GF-D8 (cell line): ENCODE measurements around the gene FMO2.

ENCODE experiments used
- DNase-seq: peaks from one replicate; lab custom pipeline; 2025; lab: John Stamatoyannopoulos, UW

FMO2 gene

DNA sequence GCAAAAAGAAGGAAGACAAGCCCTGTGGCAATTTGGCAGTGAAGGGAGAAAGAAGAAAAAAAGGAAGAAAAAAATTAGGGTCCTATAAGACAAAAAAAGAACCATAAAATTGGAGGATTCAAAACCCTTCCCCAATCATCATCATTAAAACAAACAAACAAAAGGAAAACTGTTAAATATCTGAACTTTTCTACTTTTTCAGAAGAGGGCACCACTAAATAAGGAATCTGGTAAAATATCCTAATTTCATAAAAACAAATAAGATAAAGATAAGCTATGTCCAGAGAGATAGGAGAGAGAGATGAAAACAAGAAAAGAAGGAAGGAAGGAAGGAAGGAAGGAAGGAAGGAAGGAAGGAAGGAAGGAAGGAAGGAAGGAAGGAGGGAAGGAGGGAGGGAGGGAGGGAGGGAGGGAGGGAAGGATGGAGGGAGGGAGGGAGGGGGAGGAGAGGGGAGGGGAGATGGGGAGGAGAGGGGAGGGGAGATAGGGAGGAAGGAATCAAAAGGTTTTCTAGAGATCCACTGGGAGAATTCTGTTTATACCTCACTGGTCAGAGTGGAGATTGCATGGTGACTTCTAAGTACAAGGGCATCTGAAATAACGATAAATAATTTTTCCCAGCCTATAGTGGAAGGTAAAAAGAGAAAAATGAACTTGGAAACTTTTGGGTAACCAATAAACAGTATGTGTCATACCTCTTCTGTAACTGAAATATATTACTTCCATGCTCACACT, 10.4 kb upstream of the FMO2 start:
- DNase-seq: no peak

DNA sequence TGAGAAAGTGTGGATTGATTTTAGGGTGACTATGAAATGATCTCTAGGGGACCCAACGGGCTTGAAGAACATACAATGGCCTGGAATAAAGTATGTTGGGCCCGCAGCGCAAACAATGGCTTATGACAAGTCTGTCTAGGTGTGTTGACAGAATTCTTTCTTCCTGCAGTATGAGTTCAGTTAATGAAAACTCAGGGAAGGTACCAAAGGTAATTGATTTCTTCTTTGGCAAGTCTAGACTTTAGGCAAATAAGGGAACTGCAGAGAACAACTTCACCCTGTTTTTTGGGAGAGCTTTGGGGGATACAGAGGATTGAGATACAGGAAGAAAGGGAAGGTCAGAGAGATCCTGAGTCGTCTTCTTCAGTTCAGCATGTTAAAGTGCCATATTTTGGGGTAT, 7.8 kb upstream of the FMO2 start:
- no peak for DNase-seq

DNA sequence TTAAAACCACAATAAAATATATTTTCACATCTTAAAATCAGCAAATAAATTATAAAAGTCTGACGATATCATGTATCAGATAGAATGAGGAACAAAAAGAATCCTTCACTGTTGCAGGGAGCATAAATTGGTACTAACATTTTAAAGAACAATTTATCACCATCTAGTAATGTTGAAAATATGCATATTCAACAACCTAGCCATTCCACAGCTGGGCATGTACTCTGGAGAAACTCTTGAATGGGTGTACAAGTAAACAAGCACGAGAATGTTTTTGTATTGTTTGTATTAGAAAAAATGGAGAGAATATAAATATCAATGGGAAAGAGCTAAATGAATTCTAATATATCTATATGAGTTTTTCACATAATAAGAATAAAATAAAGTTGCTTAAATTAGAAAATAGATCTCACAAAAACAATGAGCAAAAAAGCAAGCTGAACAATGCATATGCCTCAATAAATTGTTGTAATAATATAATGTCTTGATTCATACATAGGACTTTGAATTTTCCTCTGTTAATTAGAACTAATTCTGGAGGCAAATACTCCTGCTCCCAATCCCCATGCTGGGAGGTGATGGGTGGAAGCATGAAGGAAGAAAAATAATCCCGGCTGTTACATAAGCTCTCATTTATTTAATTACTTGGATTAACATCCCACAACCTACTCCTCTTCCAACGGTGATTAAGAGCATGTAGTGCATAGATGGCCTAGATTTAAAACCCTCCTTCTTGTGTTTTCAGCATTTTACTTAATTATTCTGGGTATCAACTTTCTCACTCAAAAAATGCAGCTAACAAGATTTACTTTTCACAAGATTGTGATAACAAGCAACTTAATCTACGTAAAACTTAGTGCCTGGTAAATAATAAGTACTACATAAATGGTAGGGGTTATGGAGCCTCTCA, 5.5 kb upstream of the FMO2 start:
- no peak for DNase-seq

DNA sequence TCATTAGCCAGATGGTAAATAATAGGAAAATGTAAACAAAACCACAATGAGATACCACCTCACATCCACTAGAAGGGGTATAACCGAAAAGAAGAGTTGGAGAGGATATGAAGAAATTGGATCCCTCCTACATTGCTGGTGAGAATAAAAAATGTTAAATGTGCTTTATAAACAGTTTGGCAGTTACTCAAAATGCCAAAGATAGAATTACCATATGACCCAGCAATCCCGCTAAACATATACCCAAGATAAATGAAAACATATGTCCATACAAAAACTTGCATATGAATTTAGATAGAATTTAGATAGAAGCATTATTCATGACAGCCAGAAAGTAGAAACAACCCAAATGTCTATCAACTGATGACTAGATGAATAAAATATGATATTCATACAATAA, 4.4 kb upstream of the FMO2 start:
- DNase-seq: no peak

DNA sequence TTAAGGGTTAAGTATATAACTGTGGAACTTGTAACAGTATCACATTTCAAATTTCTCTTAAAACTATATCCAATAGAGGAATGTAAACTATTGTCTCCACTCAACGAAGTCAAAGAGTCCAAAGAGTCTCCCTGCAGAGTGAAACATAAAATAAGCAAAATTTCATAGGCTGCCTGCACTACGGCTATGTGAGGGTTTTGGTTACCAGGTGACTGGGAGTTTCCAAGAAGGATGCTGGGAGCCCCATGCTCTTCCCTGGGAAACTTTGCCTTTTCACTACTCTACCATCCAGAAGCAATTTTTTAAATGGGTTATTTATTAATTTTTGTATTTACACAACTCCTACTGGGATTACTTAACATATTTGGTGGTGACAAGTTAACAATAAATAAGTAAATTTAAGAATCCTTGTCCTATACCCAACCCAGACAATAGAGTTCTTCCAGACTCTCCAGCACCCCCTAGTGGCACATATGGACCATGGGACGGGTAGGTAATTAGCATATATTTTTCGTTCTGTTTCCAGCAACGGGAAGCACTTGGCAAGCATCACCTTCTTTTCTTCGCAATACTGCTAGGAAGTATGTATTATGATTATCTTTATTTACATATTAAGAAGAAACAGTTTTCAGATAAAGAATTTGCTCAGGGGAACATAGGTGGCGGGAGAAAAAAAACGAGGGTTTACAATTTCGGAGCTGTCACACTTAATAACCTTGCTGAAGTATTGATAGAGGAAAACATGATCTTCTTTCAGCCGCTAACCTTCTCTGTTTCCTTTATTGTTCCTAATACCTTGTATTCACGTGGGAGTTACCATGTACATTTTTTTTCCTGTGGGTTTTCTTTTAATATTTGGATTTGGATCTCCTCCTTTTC, 3.5 kb downstream of the FMO2 start:
- no peak for DNase-seq

DNA sequence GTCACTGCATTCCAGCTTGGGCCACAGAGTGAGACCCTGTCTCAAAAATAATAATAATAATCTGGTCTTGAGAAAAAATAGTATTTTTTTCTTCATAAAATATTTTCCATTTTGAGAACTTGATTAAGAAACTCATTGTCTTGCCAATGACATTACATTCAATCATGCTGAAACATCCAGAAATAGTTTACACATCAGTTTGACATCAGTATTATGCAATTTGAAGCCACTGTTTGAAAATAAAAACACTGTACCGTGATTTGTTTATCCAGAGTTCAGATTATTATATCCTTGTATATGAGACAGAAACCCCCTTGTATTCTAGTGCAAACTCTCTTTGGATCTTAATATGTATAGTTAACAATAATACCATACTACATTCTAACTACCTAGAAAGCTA, 6.9 kb downstream of the FMO2 start:
- no peak for DNase-seq

DNA sequence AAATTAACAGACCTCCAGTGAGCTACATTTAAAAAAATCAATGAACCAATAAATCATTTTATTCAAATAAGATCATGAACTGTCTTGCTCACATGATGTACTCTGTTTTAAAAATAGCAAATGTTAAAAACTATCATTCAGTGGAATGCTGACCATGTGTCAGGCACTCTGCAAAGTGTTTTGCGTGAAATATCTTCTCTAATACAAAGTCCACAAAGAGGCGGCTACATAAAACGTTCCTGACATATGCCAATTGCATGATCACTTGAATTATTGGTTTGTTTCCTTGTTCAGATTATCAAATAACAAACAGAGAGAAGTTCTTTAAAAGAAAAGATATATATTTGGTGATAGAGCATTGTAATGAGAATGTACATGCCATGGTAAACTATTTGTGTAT, 10.7 kb downstream of the FMO2 start:
- DNase-seq: no peak

DNA sequence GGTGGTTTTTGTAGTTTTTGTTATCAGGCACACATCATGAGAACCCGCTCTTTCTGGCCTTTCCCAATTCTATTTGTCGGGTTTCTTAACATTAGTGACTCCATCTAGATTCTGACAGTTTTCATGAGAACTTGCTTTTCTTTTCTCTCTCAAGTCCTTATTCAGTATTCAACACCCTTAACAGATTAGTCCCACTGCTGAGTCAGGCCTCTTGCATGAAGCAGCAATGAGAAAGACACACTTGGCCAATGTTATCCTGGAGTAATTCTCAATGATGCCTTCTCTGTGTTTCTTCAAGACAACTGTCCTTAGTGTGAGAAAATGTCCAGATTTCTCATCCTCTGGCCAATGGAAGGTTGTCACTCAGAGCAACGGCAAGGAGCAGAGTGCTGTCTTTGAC, 11.3 kb downstream of the FMO2 start:
- no peak for DNase-seq

DNA sequence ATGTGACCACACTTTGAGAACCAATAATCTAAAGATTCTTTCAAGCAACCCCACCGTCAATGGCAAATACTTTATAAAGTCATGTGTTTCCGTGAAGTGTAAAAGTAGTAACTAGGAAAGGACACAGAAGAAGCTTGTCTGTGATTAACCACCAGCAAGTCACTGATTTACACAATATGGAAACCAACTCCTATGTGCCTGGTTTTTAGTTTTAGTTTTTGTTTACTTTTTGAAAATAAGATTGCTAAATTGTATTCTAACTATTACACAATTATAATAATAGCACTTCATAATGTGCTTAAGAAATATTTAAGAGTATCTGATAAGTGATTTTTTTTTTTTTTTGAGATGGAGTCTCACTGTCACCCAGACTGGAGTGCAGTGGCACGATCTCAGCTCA, 13.0 kb downstream of the FMO2 start:
- no peak for DNase-seq

DNA sequence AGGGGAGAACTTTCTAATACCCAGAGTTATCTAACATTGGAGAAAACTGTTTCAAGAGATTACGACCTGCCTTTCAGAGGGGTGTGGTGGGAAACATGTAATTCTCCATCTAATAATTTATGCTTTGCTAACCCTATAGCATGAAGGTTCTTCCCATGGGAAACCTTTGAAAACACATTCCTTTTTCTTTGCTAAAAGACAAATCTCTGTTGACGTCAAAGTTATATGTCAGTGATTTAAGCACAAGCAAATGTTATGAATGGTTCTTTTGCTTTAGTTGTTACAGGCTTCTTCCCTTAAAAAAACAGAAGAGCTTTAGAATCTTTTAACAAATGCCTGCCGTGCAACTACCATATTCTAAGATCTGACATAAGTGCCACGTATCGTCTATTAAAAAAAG, 19.2 kb downstream of the FMO2 start:
- DNase-seq: no peak

DNA sequence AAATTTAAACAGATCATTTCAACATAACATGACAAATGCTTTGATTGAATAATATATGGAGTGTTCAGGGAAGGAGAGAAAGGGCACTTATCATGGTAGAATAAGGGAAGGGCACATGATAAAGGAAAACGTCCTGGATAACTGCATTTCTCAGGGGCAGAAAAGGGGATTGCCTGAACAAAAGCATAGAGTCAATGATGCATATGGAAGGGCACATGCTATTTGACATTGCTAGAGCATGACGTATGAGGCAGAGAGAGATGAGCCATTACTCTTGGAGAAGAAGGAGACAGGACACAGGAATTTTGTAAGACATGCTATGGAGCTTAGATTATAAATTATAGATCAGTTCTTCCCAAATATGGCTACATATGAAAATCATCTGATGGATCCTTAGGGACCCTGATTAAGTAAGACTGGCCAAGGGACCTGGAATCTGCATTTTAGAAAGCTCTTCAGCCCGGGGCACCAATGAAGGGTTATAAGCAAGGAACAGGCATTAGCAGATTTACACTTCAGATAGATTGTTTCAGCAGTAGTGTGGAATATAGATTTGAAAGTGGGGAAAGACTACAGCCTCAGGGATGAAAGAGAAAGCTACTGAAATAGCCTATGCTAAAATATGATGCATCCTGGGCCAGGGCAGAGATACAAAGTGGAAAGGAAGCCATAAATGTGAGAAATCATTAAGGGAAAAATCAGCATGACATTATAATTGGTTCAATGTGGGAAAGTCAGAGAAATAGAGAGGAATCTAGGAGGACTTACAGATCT, 21.3 kb downstream of the FMO2 start:
- no peak for DNase-seq

DNA sequence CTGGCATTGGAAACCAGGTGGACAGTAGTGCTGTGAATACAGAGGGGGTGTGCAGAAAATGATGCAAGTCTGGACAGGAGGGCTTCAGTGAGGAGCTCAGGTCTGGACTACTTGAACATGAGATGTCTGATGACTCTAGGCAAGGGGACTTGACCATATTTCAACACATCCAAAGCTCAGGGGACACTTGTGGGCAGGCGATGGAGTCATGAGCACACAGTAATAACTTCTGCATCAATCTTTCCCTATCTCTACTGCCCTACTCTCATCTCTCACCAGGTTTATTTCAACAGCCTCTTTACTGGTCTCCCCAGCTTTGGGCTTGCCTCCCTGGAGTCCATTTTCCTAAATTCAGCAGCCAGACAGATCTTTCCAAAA, 21.9 kb downstream of the FMO2 start:
- DNase-seq: no peak

DNA sequence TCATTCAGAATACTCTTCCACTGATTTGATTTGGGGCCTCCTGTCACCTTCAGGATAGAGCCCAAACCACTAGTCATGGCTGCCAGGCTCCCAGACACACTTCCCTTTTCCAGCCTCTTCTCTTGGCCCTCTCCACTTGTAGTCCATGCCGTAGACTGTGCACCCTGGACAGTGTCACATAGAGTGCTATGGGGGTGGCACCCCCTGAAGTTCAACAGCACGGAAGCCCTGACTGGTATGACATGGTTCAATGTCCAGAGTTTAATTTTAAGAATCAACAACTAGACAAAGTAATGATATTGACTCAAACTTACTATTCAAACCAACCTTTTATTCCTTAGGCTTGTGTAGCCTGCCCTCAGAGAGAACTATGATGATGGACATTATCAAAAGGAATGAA, 22.3 kb downstream of the FMO2 start:
- DNase-seq: no peak

DNA sequence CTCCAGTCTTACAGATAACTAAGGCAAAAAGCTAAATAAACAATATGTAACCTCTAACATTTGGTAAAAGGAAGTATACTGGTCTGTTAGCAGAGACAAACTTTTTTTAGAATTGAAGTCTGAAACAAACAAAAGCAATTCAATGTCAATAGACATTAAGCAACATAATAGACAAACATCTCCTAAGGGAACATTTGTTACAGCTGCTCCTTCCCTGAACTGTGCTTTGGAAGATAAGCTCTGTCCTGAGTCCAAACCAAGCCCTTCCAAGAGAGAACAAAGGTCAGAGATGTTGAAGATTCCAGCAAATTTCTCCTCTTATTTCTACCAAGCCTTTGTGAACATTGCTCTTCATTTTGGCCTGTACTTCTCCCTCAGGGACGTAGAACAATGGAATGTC, 25.3 kb downstream of the FMO2 start:
- DNase-seq: no peak

DNA sequence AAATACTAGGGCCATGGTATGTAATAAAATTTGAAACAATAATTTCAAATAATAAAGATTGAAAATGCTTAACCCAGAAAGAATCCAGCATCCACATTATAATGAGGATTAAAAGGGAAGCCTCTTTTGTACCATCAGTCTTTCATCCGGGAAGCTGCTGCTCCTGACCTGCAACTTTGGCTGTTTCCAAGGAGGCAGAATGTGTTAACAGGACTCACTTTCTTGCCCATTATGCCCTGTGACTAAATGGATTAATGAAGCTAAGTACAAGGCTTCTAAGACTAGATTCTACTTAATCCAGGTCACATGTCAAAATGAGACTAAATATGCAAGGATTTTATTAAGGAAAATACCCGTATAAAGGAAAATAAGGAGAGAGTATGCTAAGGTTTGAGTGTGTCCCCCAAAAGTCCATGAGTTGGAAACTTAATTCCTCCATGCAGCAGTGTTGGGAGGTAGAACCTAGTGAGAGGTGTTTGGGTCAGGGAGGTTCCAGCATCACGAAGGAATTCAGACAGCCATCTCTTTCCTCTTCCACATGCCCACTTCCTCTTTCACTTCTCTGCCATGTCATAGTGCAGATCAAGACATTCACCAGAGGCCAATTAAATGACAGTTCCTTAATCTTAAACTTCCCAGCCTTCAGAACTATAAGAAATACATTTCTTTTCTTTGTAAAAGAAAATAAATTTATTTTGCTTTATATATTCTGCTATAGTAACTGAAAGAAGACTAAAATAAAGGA, 27.7 kb downstream of the FMO2 start:
- no peak for DNase-seq

DNA sequence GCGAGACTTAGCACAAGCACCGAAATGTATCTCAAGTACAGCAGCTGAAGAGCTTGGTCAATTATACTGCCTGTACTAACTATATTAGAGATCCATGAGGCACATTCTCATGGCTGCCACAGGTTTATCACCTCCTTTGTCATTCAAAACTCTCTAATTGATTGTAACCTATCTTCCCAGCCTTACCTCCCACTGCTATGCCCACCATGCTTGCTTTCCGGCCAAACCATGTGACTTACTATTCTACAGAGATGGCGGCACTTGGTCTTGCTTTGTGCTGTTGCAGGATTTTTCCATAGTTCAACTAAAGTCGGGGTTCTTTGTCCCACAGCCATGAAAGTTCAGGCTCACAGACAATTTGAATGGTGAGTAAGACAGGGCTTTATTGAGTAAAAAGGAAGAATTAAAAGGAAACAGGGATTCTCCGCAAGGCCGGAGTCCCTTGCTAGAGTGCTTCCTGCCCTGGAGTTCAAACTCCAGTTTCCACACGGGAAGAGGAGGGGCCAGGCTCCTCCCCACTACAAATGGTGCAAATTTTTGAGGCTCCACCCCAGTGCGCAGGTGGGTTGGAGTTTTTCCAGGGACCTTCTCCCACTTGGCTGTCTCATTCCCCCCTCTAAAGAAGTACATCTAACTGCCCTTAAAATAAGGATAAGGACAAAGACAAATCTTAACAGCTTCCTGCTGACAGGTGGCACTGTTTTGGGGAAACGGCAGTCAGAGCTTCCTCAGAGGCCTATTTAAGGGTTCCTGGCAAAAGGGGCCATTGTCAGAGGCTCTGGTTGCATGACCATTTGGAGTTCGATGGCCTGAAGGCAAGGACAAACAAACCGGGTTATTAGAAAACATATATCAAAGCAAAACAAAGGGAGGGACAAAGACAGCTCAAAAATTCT, 28.7 kb downstream of the FMO2 start:
- no peak for DNase-seq

DNA sequence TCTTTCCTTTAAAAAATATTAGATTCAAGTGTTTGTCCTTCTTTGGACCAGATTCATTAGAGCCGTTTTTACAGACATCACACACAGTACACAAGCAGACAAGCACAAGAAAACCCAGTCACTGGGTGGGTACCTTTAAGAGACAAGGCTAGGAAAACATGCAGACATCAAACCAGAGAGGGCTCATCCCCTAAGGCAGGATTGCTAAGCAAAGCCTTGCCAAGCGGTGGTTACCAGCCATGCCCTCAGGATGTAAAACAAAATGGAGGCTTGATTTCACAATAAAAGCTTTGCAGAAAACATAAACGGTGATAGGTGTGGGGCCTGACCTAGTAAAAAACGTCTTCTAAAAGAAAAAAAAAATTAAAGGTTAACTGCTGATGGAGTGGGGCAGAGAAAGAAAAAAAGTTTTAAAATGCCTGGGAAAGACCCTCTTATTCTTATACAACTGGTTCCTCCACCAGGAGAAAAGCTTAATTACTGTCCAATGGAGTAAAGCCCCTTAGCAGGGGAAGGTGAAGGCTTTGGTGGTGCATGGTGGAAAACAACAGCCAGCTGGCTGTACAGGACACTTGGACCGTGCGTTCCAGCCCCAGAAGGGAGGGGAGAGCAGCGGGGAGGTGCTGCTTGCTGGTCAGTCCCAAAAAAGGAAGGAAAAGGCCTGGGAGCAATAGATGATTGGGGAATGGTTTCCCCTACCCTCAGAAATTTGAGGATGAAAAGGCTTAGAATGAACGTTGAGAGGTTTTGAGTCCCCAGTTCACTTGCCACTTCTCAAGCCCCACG, 32.8 kb downstream of the FMO2 start:
- DNase-seq: no peak

DNA sequence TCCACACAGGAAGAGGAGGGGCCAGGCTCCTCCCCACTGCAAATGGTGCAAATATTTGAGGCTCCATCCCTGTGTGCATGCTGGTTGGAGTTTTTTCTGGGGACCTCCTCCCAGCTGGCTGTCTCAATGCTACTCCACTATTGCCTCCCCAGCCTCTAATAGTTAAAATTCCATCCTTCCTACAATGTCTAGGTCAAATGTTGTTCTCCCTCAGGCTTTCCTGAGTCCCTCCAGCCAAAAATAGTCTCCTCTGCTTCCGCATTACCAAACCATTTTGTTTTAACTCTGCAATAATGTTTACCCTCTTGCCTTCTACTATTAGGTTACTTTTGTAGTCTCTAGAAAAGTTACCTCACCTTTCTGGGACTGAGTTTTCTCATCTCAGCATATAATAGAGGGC, 33.6 kb downstream of the FMO2 start:
- DNase-seq: no peak
